ENCODE measurements around the gene CCDC200. TPM values are rescaled to one million over a fixed set of nuclear protein-coding genes. Genes with fewer than 3 reads are reported as not detected.
"Not testable (repeated sequence)": the region's sequence is repeated elsewhere in the genome, so short reads cannot be mapped to it uniquely, and the experiment has no call there.

Gene CCDC200
- total RNA-seq, 1 donor: 0.31 TPM

DNA sequence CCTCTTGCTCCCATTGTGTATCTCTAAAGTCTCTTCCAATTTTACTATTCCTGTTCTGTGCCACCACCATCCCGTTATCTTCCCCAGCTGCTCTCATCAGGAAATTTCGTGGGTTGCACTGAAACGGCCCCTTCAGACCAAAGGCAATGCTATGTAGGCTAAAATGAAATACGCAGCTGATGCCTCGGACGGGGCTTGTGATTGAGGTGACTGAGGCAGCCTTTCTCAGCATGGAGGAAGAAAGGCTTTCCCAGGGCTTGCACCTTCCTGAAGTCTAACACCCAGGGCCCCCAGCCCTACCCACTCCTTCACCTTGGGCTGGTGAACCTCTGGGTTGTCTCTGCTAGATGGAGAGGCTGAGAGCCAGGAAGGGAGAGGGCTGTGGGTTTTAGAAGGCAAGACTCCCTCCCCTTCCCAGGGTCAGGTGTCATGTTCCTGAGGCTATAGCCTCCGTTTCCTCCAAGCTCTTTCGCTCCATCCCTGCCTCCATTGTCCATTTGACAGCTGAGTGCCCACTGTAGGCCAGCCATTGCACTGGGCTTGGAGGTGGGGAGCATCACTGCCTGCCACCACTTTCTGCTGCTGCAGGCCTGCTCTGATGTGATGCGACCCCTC, 7.8 kb downstream of the CCDC200 start:
- H3K9me3 ChIP-seq (ENCODE audit: low read depth, low read length): no peaks in the 10 kb centered on the region

DNA sequence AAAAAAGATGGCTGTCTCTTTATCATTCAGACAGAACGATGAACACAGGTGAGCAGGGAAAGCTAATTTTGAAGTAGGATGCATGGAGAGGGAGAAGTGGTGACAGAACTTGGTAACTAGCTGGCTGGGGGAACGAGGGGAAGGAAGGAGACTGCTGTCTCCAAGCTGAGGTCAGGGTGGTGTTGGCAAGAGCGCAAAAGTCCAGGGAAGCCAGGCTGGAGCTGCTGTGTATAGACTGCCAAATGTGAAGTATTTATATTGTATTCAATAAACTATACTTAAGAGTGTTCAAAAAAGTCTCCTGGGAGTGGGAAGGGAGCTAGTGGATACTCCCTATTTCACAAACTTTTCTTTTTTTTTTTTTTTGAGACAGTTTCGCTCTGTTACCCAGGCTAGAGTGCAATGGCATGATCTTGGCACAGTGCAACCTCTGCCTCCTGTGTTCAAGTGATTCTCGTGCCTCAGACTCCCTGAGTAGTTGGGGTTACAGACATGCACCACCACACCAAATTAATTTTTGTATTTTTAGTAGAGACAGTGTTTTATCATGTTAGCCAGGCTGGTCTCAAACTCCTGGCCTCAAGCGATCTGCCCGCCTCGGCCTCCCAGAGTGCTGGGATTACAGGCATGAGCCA, 8.6 kb downstream of the CCDC200 start:
- Histone ChIP-seq H3K27me3 (ENCODE audit: insufficient read depth, low read length) (no peaks in the 10 kb centered on the region), H3K9me3 (ENCODE audit: low read depth, low read length) (no peaks in the 10 kb centered on the region), H3K4me1 (ENCODE audit: insufficient read depth, low read length) (no peaks in the 10 kb centered on the region)

More for the DNA sequence above, 7.8 kb downstream of the CCDC200 start:
- Histone ChIP-seq H3K4me1 (ENCODE audit: insufficient read depth, low read length) (no peaks in the 10 kb centered on the region), H3K27me3 (ENCODE audit: insufficient read depth, low read length) (no peaks in the 10 kb centered on the region), H3K4me3 (ENCODE audit: low read length) (no peak overlapping the region)

DNA sequence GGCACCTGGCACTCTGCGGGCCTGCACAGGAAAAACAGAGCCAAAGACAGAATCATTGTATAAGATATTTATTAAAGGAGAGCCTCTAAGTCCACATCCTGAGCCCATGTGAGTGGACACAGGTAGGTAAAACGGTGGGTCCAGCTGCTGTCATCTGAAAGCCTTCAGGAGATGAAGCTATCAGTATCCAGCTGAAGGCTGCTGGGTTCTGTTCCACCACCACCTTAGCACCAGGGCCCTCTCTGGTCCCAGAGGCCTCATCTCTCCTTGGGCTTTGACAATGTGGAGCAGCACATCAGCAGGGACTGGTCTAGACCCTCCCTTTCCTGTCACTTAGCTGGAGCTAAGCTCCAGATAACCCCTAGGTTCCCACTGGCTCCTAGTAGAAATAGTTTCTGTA, 9.4 kb downstream of the CCDC200 start:
- Histone ChIP-seq H3K27me3 (ENCODE audit: insufficient read depth, low read length) (no peaks in the 10 kb centered on the region), H3K9me3 (ENCODE audit: low read depth, low read length) (no peaks in the 10 kb centered on the region), H3K4me1 (ENCODE audit: insufficient read depth, low read length) (peaks cover under 1% of the 10 kb centered on the region), H3K4me3 (ENCODE audit: low read length) (no peak overlapping the region)

More for the DNA sequence above, 8.6 kb downstream of the CCDC200 start:
- H3K4me3 ChIP-seq (ENCODE audit: low read length): no peak overlapping the region

DNA sequence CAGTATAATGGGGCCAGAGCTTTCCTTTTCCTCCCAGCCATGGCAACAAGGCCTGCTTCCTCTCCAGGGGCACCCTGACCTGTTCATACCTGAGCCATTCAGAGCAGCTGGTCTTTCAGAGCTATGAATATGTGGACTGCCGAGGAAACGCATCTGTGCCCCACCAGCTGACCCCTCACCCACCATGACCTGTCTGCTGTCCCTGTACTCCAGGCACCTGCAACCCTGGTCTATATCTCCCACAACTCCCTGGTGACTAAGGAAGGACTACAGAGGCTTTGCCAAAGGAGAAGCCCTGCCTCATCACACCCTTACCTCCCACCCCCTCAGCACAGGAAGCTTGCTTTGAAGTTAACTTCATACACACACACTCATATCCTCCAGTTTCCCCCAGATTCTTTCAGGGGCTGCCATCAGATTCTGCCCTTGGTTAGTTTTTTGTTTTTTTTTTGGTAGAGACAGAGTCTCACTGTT, 10.8 kb downstream of the CCDC200 start:
- no peaks in the 10 kb centered on the region for H3K27me3 ChIP-seq (ENCODE audit: insufficient read depth, low read length)
- H3K4me1 ChIP-seq (ENCODE audit: insufficient read depth, low read length): peaks cover 14% of the 10 kb centered on the region
- H3K9me3 ChIP-seq (ENCODE audit: low read depth, low read length): no peaks in the 10 kb centered on the region
- no peak overlapping the region for H3K4me3 ChIP-seq (ENCODE audit: low read length)

DNA sequence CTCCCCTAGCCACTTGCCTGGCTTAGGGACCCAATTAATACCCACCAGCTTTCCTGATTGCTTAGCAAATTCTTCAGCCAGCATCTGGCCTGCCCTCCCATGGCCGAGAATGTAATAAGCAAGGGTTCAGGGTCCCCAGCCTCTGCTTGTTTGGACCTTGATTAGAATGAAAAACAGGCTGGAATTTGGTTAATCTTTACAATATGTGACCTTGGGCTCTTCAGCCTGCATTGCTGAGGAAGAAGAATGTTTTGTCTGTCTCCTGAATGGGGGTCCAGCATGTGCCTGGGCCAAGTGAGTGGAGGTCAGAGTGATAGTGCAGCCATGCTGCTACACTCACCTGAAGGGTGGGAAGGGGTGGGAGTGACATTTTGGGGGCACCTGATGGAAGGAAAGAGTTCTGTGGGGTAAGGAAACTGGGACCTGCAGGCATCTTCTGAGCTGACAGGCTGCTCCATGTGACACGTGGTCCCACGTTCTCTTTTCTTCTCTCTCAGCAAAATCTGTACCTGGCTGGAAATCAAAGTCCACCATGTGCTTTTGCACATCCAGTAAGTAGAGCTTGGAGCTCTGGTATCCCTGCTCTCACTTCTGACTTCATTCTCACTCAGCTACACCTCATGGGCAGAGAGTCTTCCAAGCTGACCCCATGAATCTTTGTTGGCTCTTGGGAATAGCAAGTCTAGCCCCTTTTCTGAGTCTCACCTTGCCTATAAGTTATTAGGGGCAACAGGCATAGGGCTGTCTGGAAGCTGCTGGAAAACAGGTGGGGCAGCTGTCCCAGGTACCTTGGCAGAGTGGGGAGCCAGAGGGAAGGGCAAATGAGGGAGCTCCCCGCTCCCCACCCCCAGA, 11.4 kb downstream of the CCDC200 start:
- H3K9me3 ChIP-seq (ENCODE audit: low read depth, low read length): no peaks in the 10 kb centered on the region
- H3K4me3 ChIP-seq (ENCODE audit: low read length): no peak overlapping the region
- no peaks in the 10 kb centered on the region for H3K27me3 ChIP-seq (ENCODE audit: insufficient read depth, low read length)
- H3K4me1 ChIP-seq (ENCODE audit: insufficient read depth, low read length): peaks cover 20% of the 10 kb centered on the region

DNA sequence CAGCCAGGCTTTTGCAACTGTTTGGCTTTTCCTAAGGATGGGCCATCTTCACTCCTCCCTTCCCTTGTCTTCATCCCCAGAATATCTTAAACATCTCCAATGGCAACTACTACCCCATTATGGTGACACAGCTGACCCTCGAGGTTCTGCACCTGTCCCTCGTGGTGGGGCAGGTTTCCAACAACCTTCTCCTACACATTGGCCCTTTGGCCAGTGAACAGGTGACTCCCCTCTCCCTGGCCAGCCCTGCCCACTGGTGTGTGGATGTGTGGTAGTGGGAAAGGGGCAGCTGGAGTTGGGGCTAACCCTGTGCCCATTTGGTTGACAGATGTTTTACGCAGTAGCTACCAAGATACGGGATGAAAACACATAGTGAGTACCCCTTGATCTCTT, 12.1 kb downstream of the CCDC200 start:
- H3K4me3 ChIP-seq (ENCODE audit: low read length): no peak overlapping the region
- peaks cover 23% of the 10 kb centered on the region for H3K4me1 ChIP-seq (ENCODE audit: insufficient read depth, low read length)
- H3K9me3 ChIP-seq (ENCODE audit: low read depth, low read length): no peaks in the 10 kb centered on the region
- no peaks in the 10 kb centered on the region for H3K27me3 ChIP-seq (ENCODE audit: insufficient read depth, low read length)

DNA sequence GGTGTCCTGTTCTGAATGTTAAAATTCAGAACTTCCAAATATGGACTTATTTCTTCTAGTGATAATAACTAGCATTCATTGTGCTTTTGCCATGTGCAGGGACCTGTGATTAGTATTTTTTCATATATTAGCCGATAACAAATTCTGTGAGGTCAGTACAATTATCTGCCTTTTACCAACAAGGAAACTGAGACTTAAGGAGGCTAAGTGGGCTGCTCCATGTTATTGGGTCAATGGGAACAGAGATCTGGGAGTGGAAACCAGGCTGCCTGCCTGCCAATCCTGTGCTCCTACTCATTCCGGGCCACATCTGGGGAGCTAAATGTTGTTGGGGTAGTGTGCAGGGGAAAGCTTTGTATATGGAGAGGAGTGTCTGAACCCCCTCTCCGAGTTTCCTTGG, 13.1 kb downstream of the CCDC200 start:
- H3K27me3 ChIP-seq (ENCODE audit: insufficient read depth, low read length): no peaks in the 10 kb centered on the region
- H3K4me3 ChIP-seq (ENCODE audit: low read length): no peak overlapping the region
- H3K9me3 ChIP-seq (ENCODE audit: low read depth, low read length): no peaks in the 10 kb centered on the region
- H3K4me1 ChIP-seq (ENCODE audit: insufficient read depth, low read length): peaks cover 33% of the 10 kb centered on the region

DNA sequence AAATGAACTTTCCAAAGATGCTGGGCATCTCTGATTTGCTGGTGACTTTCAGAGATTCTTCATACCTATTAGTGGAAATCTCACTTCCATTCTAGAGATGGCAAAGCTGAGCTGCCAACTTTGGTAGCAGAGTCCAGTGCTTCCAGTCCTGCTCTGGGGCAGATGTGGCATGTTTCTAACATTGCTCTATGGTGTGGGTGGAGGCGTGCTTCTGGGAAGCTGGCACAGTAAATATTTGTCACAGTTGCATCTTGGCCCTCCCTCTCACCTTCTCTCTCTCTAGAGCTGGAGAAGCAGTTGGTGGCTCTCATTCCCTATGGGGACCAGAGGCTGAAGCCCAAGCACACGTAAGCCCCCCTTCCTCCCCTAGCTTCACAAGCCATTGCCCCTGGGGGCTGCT, 14.9 kb downstream of the CCDC200 start:
- Histone ChIP-seq H3K9me3 (ENCODE audit: low read depth, low read length) (no peaks in the 10 kb centered on the region), H3K4me3 (ENCODE audit: low read length) (no peak overlapping the region), H3K27me3 (ENCODE audit: insufficient read depth, low read length) (no peaks in the 10 kb centered on the region), H3K4me1 (ENCODE audit: insufficient read depth, low read length) (peaks cover 33% of the 10 kb centered on the region)

DNA sequence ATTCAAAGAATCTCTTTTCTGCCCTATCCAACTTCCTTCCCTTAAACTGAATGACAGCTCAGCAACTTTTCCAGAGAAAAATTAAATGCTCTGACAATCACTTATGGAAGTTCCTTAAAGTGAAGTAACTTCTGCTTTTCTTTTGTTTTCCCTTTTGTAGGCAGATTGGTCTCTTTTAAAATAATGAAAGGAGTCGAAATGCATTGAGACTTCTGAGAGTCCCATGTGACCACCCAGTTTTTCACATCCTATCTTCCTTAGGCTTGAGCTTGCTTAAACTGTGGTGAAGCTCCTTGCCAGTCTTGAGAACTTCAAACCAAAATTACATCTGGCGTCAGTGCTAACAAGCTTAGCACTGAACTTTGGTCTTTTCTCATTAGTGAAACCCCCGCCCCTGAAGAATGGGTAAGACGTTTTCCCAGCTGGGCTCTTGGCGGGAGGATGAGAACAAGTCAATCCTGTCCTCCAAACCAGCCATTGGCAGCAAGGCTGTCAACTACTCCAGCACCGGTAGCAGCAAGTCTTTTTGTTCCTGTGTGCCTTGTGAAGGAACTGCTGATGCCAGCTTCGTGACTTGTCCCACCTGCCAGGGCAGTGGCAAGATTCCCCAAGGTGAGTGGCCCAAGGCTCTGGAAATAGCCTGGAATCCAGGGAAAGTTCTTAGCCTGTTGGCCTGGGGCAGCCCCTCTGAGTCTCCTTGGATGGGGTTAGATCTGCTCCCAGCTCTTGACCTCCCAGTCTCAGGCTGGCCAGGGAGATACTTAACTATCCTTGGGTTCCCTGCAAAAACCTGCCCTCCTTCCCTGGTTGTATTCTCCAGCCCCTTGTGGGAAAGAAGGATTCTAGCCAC, 15.6 kb downstream of the CCDC200 start:
- no peaks in the 10 kb centered on the region for H3K9me3 ChIP-seq (ENCODE audit: low read depth, low read length)
- peaks cover 33% of the 10 kb centered on the region for H3K4me1 ChIP-seq (ENCODE audit: insufficient read depth, low read length)
- H3K4me3 ChIP-seq (ENCODE audit: low read length): peak overlapping the region; percentile 66
- no peaks in the 10 kb centered on the region for H3K27me3 ChIP-seq (ENCODE audit: insufficient read depth, low read length)

DNA sequence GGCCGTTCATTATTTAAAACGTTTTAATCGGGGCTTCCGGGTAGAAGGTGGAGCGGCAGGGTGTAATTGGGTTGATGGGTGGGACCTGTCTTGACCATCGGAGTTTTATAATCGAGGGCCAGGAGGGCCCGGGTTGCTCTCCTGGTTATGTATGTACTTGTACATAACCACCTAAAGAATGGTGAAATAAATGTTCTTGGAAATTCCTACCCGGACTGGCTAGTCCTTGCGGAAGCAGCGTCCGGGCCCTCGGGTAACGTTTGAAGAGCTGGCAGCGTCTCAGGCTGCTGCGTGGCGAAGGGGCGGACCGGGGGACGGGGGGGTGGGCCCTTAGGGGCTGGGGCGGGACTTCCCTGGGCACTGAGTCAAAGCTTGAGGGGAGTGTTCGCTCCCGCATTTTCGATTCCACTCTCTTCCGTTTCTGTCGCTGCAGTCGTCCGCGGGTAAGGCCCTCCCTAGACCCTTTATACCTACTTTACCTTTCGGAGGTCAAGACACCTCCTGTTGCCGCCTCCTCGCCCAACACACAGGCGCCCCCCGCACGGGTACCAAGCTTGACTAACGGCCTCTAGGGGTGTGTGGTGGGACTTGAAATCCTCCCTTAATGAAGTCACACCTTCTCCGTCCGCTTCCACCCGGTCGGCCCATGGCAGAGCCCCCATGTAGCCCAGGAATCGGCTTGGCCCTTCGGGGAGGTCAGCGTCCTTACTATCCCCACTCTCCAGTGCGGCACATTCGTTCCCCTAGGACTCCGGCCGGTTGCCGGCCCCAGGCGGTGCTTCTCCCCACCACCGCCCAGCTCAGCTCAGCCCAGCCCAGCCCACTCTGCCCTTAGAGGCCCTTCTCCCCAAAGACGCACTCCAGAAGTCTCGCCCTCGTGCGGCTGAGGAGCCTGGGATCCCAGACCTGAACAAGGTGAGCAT, 16.7 kb downstream of the CCDC200 start, which contains the start of gene TMEM106A:
Gene TMEM106A (plus strand): TSS at position 396 of the 923 bp plus-strand sequence. CDS start 1,167 bp downstream, outside the sequence.
- Histone ChIP-seq H3K4me3 (ENCODE audit: low read length) (peak within 1 kb of the TSS; percentile 66), H3K27me3 (ENCODE audit: insufficient read depth, low read length) (no peaks in the 10 kb centered on the region), H3K4me1 (ENCODE audit: insufficient read depth, low read length) (peaks cover 33% of the 10 kb centered on the region), H3K9me3 (ENCODE audit: low read depth, low read length) (no peaks in the 10 kb centered on the region)

DNA sequence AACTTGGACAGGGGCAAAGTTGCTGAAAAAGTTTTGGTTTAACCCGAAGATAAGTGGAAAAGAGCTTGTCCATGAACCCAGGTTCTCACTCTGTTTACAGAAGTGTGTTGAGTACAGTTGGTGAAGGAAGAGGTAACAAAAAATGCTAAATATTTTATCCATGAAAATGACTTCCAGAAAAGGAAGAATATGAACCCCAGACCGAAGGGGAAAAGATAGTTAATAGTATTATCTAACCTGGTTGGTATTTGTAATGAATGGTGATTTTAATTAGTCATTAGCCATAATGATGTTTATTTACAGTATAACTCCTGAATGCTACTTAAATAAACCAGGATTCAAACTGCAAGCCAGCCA, 17.3 kb downstream of the CCDC200 start:
- Histone ChIP-seq H3K4me3 (ENCODE audit: low read length) (peak overlapping the region; percentile 66), H3K4me1 (ENCODE audit: insufficient read depth, low read length) (peaks cover 33% of the 10 kb centered on the region), H3K27me3 (ENCODE audit: insufficient read depth, low read length) (no peaks in the 10 kb centered on the region), H3K9me3 (ENCODE audit: low read depth, low read length) (no peaks in the 10 kb centered on the region)

DNA sequence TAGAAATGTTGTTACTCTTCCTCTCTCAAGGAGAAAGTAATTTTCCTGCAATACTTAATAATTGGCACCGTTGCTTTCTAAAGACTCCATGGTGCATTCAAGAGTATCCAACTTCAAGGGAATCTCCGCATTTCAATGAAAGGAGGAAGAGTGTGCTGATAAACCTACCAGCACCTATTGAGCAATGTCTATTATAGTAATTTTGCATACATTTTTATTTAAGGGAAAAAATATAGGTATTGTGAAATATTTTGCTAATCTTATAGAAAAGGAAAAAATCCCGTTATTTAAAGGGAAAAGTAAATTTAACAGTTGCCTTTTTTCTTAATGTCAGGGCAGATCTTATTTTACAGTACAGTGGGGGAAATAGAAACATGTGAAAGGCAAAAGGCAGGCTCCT, 17.8 kb downstream of the CCDC200 start:
- Histone ChIP-seq H3K4me1 (ENCODE audit: insufficient read depth, low read length) (peaks cover 33% of the 10 kb centered on the region), H3K4me3 (ENCODE audit: low read length) (peak overlapping the region; percentile 66)

DNA sequence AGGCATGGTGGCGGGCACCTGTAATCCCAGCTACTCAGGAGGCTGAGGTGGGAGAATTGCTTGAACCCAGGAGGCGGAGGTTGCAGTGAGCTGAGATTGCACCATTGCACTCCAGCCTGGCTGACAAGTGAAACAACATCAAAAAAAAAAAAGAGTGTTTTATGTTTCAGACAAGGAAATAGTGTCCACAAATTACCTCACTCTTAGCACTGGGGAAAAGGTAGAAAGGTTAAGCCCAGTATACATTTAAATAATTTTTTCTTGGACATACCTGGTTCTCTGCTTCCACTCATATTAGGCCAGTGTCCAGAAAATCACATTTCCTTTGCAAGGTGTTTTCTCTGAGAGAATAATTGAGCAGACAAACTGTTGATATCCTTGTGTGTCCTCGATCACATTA, 25.4 kb downstream of the CCDC200 start:
- H3K4me1 ChIP-seq (ENCODE audit: insufficient read depth, low read length); H3K27me3 ChIP-seq (ENCODE audit: insufficient read depth, low read length); H3K9me3 ChIP-seq (ENCODE audit: low read depth, low read length); H3K4me3 ChIP-seq (ENCODE audit: low read length): not testable (repeated sequence)

More for the DNA sequence above, 17.8 kb downstream of the CCDC200 start:
- H3K9me3 ChIP-seq (ENCODE audit: low read depth, low read length): no peaks in the 10 kb centered on the region
- H3K27me3 ChIP-seq (ENCODE audit: insufficient read depth, low read length): no peaks in the 10 kb centered on the region

DNA sequence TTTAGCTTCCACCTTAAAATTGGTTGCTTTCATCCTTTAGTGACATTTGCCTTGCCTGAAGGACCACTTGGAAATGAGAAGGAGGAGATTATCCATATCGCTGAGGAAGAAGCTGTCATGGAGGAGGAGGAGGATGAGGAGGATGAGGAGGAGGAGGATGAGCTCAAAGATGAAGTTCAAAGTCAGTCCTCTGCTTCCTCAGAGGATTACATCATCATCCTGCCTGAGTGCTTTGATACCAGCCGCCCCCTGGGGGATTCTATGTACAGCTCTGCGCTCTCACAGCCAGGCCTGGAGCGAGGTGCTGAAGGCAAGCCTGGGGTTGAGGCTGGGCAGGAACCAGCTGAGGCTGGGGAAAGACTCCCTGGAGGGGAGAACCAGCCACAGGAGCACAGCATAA, 28.3 kb downstream of the CCDC200 start:
- H3K4me3 ChIP-seq (ENCODE audit: low read length): no peak overlapping the region
- H3K27me3 ChIP-seq (ENCODE audit: insufficient read depth, low read length): no peaks in the 10 kb centered on the region
- H3K4me1 ChIP-seq (ENCODE audit: insufficient read depth, low read length): no peaks in the 10 kb centered on the region
- no peaks in the 10 kb centered on the region for H3K9me3 ChIP-seq (ENCODE audit: low read depth, low read length)

Data from mononuclear cell (primary cell).